HEK293 (cell line): ENCODE data around the gene LOXL4.

Experiments used
- CTCF ChIA-PET: fragments of 350-600 bp; formaldehyde crosslinking; extraction: SDS; loops from one replicate; lab custom pipeline; 2021; ENCODE audit warnings: antibody characterized with exemption; lab: Yijun Ruan, JAX
- POLR2A ChIA-PET: fragments of 300-600 bp; formaldehyde crosslinking; extraction: SDS; loops from one replicate; lab custom pipeline; 2020; ENCODE audit warnings: antibody characterized with exemption, inconsistent platforms; lab: Yijun Ruan, JAX
- H3K27ac ChIP-seq: fragments of 200-500 bp; sonication (Bioruptor generic); 2 replicates; pipeline ENCODE4 v1.5.1; 2014; ENCODE audit warnings: low read depth, low read length, control low read depth, inconsistent platforms; ENCODE audit errors: extremely low read depth
- H3K36me3 ChIP-seq, 2 experiments: fragments of 200-500 bp in 1 of 2; sonication (Bioruptor generic) in 1 of 2; 1 replicate in 1 of 2; 2 replicates in 1 of 2; pipeline ENCODE4 v1.5.1; 2014 to 2017; ENCODE audit warnings: inconsistent platforms in 2 of 2, low read length in 2 of 2; ENCODE audit not compliant: control insufficient read depth in 2 of 2, insufficient read depth in 1 of 2
- H3K4me1 ChIP-seq: fragments of 200-500 bp; sonication (Bioruptor generic); 2 replicates; pipeline ENCODE4 v1.5.1; 2014; ENCODE audit warnings: mild to moderate bottlenecking, low read length, inconsistent platforms; ENCODE audit not compliant: control insufficient read depth, insufficient read depth
- H3K4me3 ChIP-seq: 2 replicates; pipeline ENCODE4 v1.5.1; 2011; ENCODE audit warnings: low read depth, mild to moderate bottlenecking, control low read depth, low read length, moderate library complexity
- H3K9me3 ChIP-seq: fragments of 200-500 bp; sonication (Bioruptor generic); 2 replicates; pipeline ENCODE4 v1.5.1; 2014; ENCODE audit warnings: low read depth, low read length, inconsistent platforms; ENCODE audit not compliant: control insufficient read depth, insufficient read depth
- ELK4 ChIP-seq: IDR thresholded peaks from 2 replicates; pipeline ENCODE4 v1.6.1; 2011; ENCODE audit warnings: mild to moderate bottlenecking, low read depth, low read length, borderline replicate concordance
- KLF8 ChIP-seq: fragments of 450-650 bp; formaldehyde crosslinking; IDR thresholded peaks from 2 replicates; pipeline ENCODE4 v1.5.1; 2016; ENCODE audit warnings: missing biosample characterization, missing genetic modification characterization
- MYNN ChIP-seq: fragments of 450-650 bp; formaldehyde crosslinking; IDR thresholded peaks from 2 replicates; pipeline ENCODE4 v1.5.1; 2016; ENCODE audit warnings: missing biosample characterization, missing genetic modification characterization, borderline replicate concordance
- PRDM2 ChIP-seq: fragments of 450-650 bp; formaldehyde crosslinking; IDR thresholded peaks from 2 replicates; pipeline ENCODE4 v1.5.1; 2016; ENCODE audit warnings: missing biosample characterization, missing genetic modification characterization, borderline replicate concordance
- TRIM28 ChIP-seq: IDR thresholded peaks from 2 replicates; pipeline ENCODE4 v1.6.1; 2011; ENCODE audit warnings: low read length, control low read depth, borderline replicate concordance
- ZFP37 ChIP-seq: fragments of 450-650 bp; formaldehyde crosslinking; IDR thresholded peaks from 2 replicates; pipeline ENCODE4 v1.5.1; 2016; ENCODE audit warnings: missing biosample characterization, missing genetic modification characterization
- ZNF221 ChIP-seq: fragments of 450-650 bp; formaldehyde crosslinking; IDR thresholded peaks from 2 replicates; pipeline ENCODE4 v1.5.1; 2017; ENCODE audit warnings: missing biosample characterization, missing genetic modification characterization, borderline replicate concordance
- ZNF311 ChIP-seq: fragments of 450-650 bp; formaldehyde crosslinking; IDR thresholded peaks from 2 replicates; pipeline ENCODE4 v1.5.1; 2017; ENCODE audit warnings: missing biosample characterization, missing genetic modification characterization, borderline replicate concordance
- ZNF513 ChIP-seq: fragments of 450-650 bp; IDR thresholded peaks from 2 replicates; pipeline ENCODE4 v1.5.1; 2018; ENCODE audit warnings: missing biosample characterization, missing genetic modification characterization
- ZNF549 ChIP-seq: fragments of 450-650 bp; IDR thresholded peaks from 2 replicates; pipeline ENCODE4 v1.5.1; 2018; ENCODE audit warnings: missing biosample characterization, missing genetic modification characterization, mild to moderate bottlenecking, inconsistent platforms, moderate library complexity
- ZNF580 ChIP-seq: fragments of 450-650 bp; formaldehyde crosslinking; IDR thresholded peaks from 2 replicates; pipeline ENCODE4 v1.5.1; 2016; ENCODE audit warnings: missing biosample characterization, missing genetic modification characterization
- ZNF776 ChIP-seq: fragments of 450-650 bp; formaldehyde crosslinking; IDR thresholded peaks from 2 replicates; pipeline ENCODE4 v1.5.0; 2017; ENCODE audit warnings: missing biosample characterization, missing genetic modification characterization, borderline replicate concordance
- ZNF830 ChIP-seq: fragments of 450-650 bp; IDR thresholded peaks from 2 replicates; pipeline ENCODE4 v1.5.0; 2018; ENCODE audit warnings: missing biosample characterization, missing genetic modification characterization, low read depth, mild to moderate bottlenecking, moderate library complexity
- TF ChIP-seq, protein P1 (sequence below): fragments of 450-650 bp; formaldehyde crosslinking; optimal IDR thresholded peaks from 2 replicates; pipeline ENCODE3; 2016; ENCODE audit warnings: missing biosample characterization, mild to moderate bottlenecking, missing genetic modification characterization
- TF ChIP-seq, protein P2 (sequence below): fragments of 450-650 bp; formaldehyde crosslinking; IDR thresholded peaks from 2 replicates; pipeline ENCODE4 v1.5.1; 2017; ENCODE audit warnings: missing biosample characterization, missing genetic modification characterization

The LOXL4 gene

DNA sequence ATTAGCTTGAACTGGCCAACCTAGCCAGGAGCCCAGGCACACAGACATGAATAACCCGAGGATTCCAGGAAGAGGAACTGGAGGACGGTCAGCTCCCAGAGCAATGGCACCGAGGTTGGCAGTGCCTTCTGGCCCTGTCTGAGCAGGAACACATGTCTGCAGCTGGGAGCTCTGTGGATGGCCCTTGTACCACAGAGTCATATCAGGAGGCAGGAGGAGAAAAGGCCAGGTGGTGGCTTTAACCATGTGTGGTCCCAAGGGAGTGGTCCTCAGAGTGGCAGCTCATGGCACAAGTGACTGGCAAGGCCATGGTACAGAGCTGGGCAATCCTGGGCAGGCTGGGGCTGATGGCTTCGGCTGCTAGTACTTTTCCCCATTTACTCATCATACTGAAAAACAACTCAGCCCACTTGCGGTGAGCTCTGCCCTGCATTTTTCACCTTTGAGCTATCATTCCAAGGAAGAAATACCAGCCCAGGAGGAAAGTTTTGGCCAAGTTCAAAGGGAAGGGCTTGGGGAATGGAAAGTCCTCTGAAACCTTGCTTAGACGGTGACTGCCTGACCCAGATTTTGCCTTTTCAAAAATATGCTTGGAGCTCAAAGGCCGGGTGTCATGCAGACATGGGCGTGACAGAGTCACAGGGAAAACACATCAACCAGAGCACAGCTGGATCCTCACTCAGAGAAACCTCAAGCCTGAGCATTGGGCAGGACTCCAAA lies 25.7 kb upstream of the LOXL4 start:
- no peaks in the 10 kb centered on the region for H3K9me3 ChIP-seq
- H3K27ac ChIP-seq = no peak overlapping the region
- POLR2A ChIA-PET = no interaction called here
- no peaks in the 10 kb centered on the region; the same call in 1 of the 2 replicates for H3K4me1 ChIP-seq
- no peaks in the 10 kb centered on the region for H3K36me3 ChIP-seq
- no peak for TF ChIP-seq TRIM28
- TF ChIP-seq, protein P1, sequence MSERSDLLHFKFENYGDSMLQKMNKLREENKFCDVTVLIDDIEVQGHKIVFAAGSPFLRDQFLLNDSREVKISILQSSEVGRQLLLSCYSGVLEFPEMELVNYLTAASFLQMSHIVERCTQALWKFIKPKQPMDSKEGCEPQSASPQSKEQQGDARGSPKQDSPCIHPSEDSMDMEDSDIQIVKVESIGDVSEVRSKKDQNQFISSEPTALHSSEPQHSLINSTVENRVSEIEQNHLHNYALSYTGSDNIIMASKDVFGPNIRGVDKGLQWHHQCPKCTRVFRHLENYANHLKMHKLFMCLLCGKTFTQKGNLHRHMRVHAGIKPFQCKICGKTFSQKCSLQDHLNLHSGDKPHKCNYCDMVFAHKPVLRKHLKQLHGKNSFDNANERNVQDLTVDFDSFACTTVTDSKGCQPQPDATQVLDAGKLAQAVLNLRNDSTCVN (tag by site-specific recombination) = no peak
- TF ChIP-seq ZNF776 = no peak
- no peak for TF ChIP-seq ELK4
- TF ChIP-seq KLF8 = no peak
- no peak for TF ChIP-seq ZNF221 (tag by site-specific recombination)
- no peak for TF ChIP-seq ZNF830 (tag by site-specific recombination)
- no peak for TF ChIP-seq ZNF311 (tag by site-specific recombination)
- no peak for TF ChIP-seq ZNF580
- TF ChIP-seq ZNF549 (tag by site-specific recombination) = no peak
- CTCF ChIA-PET = interaction anchor here (0.6 to 2.2 kb wide), 2 partner anchors 16 to 67 kb away, joined by 5 to 9 read pairs; no protein-coding TSS in a partner anchor
- H3K4me3 ChIP-seq = no peak overlapping the region

DNA sequence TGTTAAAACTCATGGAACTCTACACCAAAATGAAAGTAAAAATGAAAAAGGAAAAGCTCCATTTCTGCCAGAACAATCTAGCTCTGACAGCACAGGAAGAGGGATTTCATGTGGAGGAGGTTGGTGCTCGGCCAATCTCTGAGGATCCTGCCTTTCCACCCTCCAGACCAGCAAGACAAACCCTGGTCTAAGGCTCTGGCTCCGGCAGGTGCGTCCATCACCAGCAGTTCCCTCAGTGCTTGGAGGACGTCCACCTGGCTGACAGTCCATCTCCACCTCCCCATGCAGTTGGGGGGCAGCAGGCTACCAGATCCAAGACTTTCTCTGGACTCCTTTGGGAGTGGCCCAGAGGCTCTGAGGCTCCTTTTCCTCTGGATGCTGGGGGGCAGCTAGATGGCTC lies 25.0 kb upstream of the LOXL4 start:
- no peak overlapping the region for H3K27ac ChIP-seq
- H3K4me1 ChIP-seq = no peaks in the 10 kb centered on the region; the same call in 1 of the 2 replicates
- no peaks in the 10 kb centered on the region for H3K36me3 ChIP-seq
- H3K4me3 ChIP-seq = no peak overlapping the region
- ChIA-PET CTCF (interaction anchor here (2.2 kb wide), 1 partner anchor 16 kb away, joined by 9 read pairs; no protein-coding TSS in a partner anchor), POLR2A (no interaction called here)
- no peaks in the 10 kb centered on the region for H3K9me3 ChIP-seq
- TF ChIP-seq MYNN (tag by site-specific recombination) (no peak), PRDM2 (no peak), ZFP37 (tag by site-specific recombination) (no peak), ZNF513 (tag by site-specific recombination) (no peak)
- TF ChIP-seq, protein P2, sequence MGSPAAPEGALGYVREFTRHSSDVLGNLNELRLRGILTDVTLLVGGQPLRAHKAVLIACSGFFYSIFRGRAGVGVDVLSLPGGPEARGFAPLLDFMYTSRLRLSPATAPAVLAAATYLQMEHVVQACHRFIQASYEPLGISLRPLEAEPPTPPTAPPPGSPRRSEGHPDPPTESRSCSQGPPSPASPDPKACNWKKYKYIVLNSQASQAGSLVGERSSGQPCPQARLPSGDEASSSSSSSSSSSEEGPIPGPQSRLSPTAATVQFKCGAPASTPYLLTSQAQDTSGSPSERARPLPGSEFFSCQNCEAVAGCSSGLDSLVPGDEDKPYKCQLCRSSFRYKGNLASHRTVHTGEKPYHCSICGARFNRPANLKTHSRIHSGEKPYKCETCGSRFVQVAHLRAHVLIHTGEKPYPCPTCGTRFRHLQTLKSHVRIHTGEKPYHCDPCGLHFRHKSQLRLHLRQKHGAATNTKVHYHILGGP (tag by site-specific recombination) = no peak
